GM21526 (cell line): Measurements from ENCODE around the gene BYSL.

Source experiments
- ATAC-seq: cut with Tn5 transposase; IDR thresholded peaks from one replicate; pipeline ENCODE4 v1.9.1; 2021; ENCODE audit warnings: moderate library complexity; ENCODE audit not compliant: unreplicated experiment, low FRiP score

Gene BYSL

GRCh38 chr6:41972826-41973225, 51.5 kb downstream of the BYSL start:
- no peak for ATAC-seq

GRCh38 chr6:41974281-41974825, 53.1 kb downstream of the BYSL start:
- ATAC-seq: no peak

DNA sequence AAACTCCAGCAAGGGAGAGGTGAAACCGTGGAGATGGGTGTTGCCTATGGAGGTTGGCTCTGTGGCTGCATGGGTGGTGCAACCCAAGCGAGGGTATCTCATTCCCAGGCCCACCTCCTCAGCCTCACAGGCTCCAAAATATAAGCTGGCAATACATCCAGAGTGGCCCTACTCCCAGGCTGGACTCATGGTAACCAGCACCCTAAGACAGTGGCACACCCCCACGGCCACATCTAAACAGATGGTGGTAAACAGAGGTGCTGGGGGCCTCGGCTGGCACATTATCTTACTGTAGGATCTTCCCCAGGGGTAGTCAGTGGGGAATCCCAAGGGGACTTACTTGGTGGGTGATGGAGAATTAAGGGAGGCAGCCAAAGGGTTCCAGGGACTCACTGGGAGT, 54.0 kb downstream of the BYSL start:
- ATAC-seq: no peak

DNA sequence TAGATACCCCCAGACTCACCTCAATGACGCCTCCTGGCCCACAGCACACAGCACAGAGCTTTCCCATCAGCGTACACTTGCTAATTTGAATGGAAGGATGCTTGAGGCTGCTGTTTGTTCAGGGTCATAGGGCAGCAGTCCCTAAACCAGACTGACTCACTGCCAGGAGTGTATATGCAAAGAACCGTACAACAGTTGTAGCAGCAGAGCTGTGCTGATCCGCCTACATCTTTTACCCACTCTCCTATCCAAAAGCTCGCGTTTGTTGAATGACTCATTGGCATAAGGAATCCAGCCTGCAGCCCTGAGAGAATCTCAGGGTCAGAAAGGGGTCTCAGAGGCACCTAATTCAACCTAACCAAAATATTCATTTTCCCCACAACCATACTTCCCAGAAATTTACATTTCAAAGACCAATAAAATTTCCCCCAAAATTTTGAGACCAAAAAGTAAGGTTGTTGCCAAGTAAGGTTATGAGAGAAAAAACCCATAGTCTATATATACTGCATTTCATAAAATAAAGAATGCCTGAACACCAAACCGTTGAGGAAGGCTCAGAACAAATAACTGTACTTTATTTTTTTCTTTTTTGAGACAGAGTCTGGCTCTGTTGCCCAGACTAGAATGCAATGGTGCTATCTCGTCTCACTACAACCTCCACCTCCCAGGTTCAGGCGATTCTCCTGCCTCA, 55.6 kb downstream of the BYSL start:
- ATAC-seq: no peak
